Measurements from ENCODE around the gene BMP7.
"Not testable (repeated sequence)": the region's sequence is repeated elsewhere in the genome, so short reads cannot be mapped to it uniquely, and the experiment has no call there.

Gene BMP7

DNA sequence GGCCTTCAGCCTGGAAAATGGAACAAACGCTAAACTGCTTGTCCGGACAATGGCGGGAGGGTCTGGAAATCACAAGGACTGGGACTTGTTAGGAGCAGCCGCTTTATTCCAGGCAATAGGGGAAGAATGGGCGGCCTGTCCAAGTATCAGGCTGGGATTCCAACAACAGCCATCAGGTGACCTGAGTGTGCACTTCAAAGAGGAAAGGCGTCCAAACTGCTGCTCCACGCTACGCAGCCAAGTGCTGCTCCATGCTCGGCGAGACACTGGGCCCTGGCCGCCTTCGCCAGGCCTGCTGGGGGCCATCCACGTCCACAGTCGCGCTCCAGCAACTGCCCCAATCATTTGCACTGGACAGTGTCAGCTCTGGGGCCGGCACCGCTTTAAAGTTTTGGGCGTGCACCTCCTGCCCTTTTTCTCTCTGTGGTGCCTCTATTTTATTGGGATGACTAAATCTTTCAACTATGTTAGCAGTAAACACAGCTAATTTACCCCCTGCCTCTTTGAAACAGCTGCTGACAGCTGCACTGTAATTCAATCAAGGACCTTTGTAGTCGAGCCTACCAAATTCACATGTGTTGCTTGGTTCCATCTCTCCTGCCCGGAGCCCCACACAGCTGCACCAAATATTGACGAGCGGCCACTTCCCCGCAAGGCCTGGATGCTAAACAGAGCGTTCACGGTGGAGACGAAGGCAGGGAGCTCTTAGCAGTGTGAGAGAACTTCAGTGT lies 98.3 kb downstream of the BMP7 start:
- no peak for DNase-seq (ENCODE audit: low read depth in 2 of 2)

DNA sequence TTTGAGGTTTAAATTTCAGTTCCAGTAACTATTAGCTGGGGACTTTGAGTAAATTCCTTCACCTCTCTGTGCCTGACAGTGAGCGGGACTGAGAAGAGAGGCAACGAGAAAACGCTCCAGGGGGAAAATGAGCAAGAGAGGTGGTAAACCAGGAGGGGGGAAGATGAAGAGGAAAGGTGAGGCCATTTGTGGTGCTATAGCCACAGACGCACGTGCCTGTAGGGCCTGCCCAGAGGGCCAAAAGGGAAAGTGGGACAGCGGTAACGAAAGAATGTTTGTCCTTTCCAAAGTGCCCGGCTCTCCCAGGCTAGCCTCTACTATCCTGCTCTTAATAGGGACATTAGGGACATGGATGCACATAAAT lies 99.2 kb downstream of the BMP7 start:
- no peak for DNase-seq (ENCODE audit: low read depth in 2 of 2)

DNA sequence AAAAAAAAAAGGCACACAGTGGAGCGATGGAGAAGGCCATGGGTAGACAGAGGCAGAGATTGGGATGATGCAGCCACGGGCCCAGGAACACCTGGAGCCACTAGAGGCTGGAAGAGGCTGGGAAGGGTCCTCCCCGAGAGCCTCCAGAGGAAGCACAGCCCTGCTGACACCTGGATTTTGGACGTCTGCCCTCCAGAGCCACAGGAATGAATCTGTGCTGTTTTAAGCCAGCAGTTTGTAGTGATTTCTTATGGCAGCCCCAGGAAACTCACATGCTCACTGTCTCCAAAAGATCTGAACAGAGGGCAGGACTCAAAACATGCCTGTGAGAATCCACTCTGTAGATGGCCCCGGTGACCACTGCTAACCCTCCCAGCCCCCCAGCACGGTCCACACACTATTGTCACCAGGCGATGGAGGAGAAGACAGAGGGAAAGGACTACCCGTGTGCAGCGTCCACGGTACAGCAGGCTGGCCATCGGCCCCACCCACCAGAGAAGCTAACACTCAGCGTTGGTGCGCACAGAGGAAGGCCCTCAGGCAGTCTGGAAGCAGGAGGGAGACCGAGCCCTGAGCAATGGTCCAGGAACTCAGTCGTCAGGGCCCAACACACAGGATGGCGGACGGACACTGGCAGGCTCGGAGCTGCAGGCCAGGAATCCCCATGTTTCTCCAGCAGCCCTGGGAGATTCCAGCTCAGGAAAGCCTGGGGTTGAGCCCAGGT lies 99.7 kb downstream of the BMP7 start:
- no peak for DNase-seq (ENCODE audit: low read depth in 2 of 2)

DNA sequence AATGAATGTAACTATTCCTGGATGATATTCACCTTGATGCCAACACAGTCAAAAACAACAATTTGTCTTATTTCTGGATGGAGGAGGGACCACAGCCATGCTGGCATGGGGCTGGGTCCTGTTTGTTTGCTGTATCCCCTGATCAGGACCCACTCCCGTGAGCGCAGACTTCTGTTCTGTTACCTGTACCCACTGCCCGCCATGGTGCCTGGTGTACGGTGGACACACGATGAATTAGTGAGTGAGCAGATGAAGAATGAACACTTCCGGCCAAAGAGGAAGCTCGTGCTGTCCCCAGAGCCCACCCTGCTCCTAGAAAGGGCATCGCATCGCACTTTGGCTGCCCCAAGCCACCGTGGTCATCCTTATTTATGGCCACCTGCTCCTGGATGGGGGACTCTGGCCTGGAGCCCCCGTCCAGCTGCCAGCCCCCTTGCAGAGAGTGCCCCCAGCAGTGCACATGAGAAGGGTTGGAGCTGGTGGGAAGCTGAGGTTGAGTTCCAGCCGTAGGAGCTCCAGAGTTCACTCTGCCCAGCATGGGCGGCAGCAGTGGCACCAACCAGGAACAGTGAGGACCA lies 100.9 kb downstream of the BMP7 start:
- no peak for DNase-seq (ENCODE audit: low read depth in 2 of 2)

DNA sequence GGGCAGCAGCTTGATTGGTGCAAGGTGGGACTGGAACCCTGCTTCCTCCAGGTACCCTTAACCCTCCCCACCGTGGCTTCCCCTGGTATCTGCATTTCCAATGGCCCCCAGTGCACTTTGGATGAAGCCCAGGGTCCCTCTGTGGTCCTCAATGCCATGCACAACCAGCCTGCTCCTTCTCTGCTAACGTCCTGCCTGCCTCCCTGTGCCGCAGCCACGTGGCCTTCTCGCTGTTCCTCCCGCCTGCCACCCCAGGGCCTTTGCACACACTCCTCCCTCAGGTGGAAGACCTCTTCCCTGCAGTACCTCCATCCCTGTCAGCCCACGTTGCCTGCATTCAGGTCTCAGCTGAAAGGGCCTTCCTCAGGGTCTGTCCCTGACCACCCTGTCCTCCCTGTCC lies 101.6 kb downstream of the BMP7 start:
- no peak for DNase-seq (ENCODE audit: low read depth in 2 of 2)

DNA sequence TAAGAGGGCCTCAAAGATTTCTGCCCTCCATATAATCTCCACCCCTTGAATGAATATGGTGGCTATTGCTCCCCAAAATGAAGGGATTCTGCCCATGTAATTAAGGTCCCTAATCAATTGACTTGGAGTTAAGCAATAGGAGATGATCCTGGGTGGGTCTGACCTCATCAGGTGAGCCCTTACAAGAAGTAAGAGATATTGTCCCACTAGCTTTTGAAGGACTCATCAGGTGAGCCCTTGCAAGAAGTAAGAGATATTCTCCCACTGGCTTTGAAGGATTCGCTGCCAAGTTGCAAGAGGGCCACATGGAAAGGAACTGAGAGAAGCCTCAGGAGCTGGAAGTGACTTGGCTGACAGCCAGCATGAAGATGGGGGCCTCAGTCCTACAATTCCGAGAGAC lies 103.4 kb downstream of the BMP7 start:
- DNase-seq (ENCODE audit: low read depth in 2 of 2): no peak

DNA sequence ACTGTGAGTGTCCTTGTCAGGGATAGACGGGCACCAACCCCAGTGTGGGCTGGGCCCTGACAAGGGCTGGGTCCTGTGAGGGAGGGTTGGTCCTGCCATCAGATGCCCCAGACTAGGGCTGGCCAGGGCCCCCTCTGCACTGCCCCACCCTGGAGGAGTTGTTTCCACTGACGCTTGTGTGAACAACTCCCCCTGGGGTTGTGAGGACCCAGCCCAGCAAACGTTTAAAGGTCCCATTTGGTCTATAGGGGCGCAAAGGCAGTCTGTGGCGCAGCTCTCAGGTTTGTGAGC lies 104.1 kb downstream of the BMP7 start:
- DNase-seq (ENCODE audit: low read depth in 2 of 2): no peak

DNA sequence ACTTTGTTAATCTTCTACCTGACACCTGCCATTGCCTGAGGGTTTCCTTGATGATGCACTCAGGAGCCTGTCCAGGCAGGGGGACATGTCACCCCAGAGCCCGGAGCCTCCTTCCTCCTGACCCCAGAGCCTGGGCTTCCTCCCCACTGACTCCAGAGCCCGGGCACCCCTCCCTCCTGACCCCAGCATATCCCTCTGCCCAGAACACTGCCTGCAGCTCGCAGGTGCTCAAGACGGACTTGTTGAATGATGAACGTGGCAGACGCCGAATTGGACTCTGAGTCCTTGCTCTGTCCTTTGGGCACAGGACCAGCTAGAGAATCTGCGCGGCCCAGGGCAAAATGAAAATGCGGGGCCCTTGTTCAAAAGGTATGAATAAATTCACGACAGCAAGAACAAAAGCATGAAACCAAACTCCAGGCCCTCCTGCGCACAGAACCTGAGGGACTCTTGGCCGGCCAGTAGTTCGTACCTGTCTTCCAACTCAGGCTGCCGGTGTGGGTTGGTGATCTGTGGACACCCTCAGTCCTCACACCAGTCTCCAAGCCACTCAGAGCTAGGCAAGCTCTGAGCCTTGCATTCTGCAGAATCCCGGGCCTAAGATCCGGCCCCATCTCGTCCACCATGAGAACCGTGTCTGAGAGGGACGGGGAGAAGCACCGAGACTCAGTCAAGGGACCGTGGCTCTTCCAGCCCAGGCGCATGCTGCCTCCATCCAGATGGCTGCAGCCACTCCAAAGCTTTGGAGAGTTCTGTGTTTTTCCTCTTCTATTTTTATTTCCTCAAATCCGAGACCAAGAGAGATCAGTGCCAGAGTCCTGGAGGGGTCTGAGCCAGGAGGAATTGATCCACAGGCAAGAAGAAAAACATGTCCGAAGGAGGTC lies 104.7 kb downstream of the BMP7 start:
- DNase-seq (ENCODE audit: low read depth in 2 of 2): no peak

DNA sequence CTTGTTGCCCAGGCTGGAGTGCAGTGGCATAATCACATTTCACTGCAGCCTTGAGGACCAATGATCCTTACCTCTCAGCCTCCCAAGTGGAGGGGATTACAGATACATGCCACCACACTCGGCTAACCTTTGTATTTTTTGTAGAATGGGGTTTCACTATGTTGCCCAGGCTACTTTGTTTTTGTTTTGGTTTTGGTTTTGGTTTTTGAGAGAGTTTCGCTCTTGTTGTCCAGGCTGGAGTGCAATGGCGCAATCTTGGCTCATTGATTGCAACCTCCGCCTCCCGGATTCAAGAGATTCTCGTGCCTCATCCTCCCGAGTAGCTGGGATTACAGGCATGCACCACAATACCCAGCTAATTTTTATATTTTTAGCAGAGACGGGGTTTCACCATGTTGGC lies 105.5 kb downstream of the BMP7 start:
- no peak for DNase-seq (ENCODE audit: low read depth in 2 of 2)

DNA sequence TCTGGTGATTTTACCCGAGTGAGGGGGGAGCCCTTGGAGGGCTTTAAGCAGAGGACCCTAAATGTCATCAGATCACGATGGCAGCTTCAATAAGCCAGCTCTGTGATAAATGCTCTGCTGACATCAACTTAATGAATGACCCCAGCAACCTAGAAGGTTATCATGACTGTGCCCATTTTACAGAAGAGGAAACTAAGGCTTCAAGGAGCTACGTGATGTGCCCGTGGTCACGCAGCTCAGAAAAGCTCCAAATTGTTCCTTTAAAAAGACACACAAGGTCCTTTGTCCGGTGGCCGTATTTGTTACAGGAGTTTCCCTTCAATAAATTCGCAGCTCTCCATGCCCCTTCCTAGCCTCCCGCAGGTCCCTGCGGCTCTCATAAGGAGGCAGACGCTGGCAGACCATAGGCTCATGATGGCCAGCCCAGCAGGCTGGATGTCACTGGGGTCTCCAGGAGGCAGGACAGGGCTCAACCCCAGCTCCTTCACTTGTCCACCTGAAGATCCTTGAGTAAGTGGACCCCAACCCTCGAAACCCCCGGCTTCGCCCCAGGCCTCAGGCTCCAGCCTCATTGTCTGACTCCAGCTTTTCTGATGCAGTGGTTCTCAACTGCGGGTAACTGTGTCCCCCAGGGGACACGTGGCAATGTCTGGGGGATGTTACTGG lies 106.4 kb downstream of the BMP7 start:
- no peak for DNase-seq (ENCODE audit: low read depth in 2 of 2)

DNA sequence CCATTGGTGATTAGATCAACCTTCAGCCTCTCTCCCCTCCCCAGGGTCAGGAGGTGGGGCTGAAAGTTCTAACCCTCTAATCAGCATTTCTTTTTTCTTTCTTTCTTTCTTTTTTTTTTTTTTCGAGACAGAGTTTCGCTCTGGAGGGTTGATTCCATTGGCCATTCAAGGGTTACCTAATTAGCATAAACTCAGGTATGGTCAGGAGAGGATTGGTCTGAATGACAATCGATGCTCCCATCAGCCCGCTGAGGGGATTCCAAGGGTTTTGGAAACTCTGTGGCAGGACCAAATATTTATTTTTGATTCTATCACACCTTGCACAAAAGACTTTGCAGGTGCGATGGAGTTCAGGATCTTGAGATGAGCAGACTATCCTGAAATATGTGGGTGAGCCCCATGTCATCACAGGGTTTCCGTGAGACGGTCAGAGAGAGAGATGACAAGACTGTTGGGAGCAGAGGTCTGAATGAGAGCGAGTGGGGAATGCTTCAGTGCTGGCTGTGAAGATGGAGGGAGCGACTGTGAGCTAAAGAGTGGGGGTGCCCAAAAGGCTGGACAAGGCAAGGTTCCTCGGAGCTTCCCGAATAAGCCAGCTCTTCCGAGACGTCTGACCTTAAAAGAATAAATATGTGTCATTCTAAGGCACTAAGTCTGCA lies 107.1 kb downstream of the BMP7 start:
- DNase-seq (ENCODE audit: low read depth in 2 of 2): no peak

DNA sequence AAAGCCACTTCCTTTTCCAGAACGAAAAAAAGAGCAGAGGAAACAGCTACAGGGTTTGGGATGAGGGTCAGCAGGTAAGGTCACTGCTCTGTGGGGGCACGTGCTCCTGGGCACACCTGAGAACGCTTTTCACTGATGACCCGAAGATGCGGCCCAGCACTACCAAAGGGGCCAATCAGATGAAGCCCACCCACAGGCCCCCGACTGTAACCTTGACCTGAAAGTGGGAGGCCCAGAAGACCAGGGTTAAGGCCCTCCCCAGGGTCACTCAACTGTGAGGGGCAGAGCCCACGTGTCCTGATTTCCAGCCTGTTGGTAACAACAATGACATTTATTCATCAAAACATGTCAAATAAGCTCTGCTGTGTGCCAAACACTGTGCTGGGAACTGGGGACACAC lies 108.0 kb downstream of the BMP7 start:
- DNase-seq (ENCODE audit: low read depth in 2 of 2): no peak

DNA sequence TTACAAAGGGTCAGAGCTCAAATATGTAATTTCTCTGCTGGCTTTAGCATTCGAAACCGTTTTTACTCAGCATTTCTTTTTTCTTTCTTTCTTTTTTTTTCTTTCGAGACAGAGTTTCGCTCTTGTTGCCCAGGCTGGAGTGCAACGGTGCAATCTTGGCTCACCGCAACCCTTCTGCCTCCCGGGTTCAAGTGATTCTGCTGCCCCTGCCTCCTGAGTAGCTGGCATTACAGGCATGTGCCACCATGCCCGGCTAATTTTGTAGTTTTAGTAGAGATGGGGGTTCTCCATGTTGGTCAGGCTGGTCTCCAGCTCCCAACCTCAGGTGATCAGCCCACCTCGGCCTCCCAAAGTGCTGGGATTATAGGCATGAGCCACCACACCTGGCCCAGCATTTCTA lies 108.7 kb downstream of the BMP7 start:
- not testable (repeated sequence) for DNase-seq (ENCODE audit: low read depth in 2 of 2)

DNA sequence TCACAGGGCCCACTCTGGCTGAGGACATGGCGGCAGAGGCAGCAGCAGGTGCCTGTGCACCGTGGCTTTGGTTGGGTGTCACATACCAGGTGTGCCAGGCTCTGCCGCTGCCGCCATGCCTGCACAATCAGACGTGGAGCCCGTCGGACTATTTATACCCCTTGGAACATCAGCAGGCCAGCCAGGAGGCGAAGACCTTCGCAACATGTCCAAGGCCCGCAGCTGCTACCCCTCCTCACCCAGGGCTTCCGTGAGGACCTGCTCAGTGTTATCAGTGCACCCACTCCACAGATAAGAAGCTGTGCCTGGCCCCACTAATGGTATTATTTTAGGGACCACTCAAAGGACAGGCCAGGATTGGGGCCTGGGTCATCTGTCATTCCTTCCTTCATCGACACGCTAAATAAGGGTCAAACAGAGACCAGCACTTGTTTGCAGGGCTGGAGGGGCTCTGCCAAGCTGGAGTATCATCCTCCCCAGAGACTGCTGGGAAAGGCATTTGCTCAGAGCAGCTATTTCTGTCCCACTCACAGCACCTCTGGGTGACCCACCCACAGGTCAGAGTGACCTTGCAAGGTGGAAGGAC lies 109.2 kb downstream of the BMP7 start:
- DNase-seq (ENCODE audit: low read depth in 2 of 2): no peak

DNA sequence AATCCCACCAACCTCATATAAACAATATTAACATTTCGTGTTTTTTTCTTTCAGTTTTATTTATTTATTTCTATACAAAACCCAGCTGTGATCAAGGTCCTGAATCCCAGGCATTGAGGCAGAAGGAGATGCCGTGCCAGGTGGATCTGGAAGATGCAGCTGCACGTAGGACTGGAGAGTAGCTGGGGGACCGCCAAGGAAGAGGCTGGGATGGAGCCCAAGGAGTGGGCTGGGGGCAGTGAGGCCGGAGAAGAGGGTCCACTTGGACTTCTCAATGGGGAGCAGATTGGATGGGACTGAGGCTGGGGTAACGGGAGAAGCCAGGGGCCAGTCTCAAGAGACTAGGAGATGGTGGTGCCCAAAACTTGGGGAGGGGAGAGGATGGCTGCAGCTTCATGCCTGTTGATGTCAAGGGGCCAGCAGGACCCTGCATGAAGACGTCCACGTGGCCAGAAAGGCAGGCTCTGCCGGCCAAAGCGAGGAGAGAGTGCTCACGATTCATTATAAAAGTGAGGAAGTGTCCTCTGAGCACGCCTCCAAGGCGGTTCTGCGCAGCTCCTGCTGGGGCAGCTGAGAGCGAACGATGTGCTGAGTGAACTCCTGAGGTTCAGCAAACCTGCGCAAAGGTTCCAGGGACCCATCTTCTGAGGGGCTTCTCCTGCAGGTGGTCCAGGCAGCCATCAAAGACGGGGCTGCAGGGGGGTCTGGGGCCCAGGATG lies 110.3 kb downstream of the BMP7 start:
- DNase-seq (ENCODE audit: low read depth in 2 of 2): no peak

DNA sequence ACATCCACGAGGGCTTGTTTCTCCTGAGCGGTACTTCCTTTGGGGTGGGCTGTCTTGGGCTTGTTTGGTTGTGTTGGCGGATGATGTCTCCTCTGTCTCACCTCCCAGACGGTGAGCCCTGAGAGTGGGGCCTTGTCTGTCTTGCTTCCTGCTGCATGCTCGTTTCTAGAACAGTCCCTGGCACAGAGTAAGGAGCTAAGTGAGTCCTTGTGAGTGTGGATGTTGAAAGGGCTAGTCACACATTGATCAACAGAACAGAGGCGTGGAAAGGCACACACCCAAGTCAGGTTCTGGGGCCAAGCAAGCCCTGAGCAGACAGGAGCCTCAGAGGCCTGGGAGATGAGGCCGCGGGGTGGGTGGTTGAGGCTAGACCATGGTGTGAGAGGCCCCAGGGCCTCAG lies 111.0 kb downstream of the BMP7 start:
- no peak for DNase-seq (ENCODE audit: low read depth in 2 of 2)

DNA sequence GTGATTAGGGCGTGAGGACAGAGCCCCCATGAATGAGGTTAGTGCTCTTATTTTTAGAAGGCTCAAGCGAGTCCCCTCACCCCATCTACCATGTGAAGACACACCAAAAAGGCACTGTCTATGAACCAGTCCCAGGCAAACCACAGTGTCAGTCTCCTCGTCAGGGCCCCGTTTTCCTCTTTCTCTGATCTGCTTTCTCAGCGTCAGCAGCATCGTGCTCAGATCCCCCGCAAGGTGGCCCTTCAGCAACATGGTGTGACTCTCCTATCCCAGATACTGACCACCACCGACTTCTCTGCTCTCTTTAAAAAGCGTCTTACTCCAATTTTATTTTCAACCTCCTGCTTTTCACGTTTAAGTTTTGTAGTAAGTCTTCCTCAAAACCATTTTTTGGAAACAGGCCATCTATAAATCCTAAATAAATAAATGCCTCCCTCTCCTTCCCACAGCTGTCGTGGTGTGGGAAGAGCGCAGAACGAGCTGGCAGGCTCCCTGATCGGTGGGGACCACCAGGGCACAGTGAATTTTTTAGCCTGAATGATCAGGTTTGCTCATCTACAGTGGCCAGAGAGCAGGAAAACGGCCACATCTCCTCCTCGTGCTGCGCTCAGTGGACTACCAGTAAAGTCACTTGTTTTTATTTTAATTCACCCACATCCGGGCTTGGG lies 113.1 kb downstream of the BMP7 start:
- DNase-seq (ENCODE audit: low read depth in 2 of 2): no peak

DNA sequence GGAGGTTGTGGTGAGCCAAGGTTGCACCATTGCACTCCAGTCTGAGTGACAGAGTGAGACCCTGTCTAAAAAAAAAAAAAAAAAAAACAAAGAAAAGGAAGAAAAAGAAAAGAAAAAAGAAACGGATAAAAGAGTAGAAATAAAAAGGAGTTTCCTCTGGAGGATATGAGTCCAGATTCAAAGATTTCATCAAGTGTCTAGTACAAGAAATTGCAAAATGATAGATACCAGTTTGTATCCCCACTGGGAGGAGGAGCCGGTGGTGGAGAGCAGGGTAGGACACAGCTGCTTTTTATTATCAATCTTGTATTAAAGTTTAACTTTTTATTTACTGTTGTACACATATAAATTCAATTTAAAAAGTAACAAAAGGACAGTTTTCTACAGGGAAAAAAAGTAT lies 113.9 kb downstream of the BMP7 start:
- no peak for DNase-seq (ENCODE audit: low read depth in 2 of 2)

DNA sequence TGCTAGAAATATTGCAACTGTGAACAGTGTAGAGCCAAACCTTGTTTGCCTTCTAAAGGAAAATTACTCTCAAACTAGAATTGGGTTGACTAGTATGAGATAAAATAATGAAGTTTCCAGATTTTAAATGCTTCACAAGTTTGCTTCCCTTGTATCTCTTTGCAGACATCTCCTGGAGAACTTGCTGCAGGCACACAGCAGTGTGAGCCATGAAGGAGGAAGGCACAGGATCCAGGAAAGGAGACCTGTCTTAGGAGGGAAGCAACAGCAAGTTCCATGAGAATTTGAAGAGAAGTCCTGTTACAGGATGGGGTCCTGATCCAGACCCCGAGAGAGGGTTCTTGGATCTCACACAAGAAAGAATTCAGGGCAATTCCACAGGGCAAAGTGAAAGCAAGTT lies 115.9 kb downstream of the BMP7 start:
- no peak for DNase-seq (ENCODE audit: low read depth in 2 of 2)

DNA sequence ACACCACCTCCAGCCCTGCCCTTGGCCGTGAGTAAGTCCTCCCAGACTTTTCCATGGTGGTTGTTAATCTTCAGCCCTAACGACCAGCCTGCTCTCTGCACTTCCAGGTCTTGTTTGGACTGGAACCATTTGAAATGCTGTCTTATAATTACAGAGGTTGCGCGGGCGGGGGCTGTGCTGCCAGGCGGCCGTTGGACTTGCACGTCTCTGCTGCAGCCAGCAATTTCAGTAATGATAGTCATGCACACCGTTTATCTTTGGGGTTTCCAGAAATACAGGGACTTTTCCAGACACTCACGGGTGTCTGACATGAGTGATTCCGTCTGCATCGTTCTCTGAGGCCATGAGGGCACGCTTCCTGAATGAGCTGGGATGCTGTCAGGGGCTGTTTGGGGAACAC lies 118.2 kb downstream of the BMP7 start:
- no peak for DNase-seq (ENCODE audit: low read depth in 2 of 2)

Data from stimulated activated CD8-positive, alpha-beta memory T cell treated with anti-CD3 and anti-CD28 coated beads, Interleukin-7, amount 100 ng/mL, for 1 hour (primary cell).